Suprapubic skin (tissue), 4 donors: ENCODE results near the gene ZDHHC16. TPM values are rescaled to one million over a fixed set of nuclear protein-coding genes. Genes with fewer than 3 reads are reported as not detected.
A peak's percentile ranks its signal among the peaks of the same experiment; 100 is the strongest.
"Not testable (repeated sequence)": the region's sequence is repeated elsewhere in the genome, so short reads cannot be mapped to it uniquely, and the experiment has no call there.

Experiments
- DNase-seq, 2 donors: peaks; one replicate each; pipeline ENCODE4 v3.0.0-alpha.2; 2019; ENCODE audit warnings: low spot score in 2 of 2
- H3K27ac ChIP-seq: fragments of 200-600 bp; sonication (generic); one replicate; pipeline ENCODE4 v1.5.1; 2019
- H3K27me3 ChIP-seq: fragments of 200-600 bp; sonication (generic); one replicate; pipeline ENCODE4 v1.5.1; 2019
- H3K36me3 ChIP-seq: fragments of 200-600 bp; sonication (generic); one replicate; pipeline ENCODE4 v1.5.1; 2019
- H3K4me1 ChIP-seq: fragments of 200-600 bp; sonication (generic); one replicate; pipeline ENCODE4 v1.5.1; 2019
- H3K4me3 ChIP-seq: fragments of 200-600 bp; sonication (generic); one replicate; pipeline ENCODE4 v1.5.1; 2019; ENCODE audit warnings: mild to moderate bottlenecking
- H3K9me3 ChIP-seq: fragments of 200-600 bp; sonication (generic); one replicate; pipeline ENCODE4 v1.5.1; 2019
- EP300 ChIP-seq: sonication (generic); formaldehyde crosslinking; IDR thresholded peaks from one replicate; pipeline ENCODE4 v1.6.1; 2017; ENCODE audit warnings: antibody characterized with exemption
- POLR2A ChIP-seq, 2 donors: fragments of 450-650 bp; IDR thresholded peaks; one replicate each; pipeline ENCODE4 v1.6.1; 2017; ENCODE audit warnings: antibody characterized with exemption in 2 of 2, mild to moderate bottlenecking in 2 of 2, moderate library complexity in 2 of 2
- POLR2AphosphoS5 ChIP-seq, 3 donors: sonication (generic); formaldehyde crosslinking; IDR thresholded peaks; one replicate each; pipeline ENCODE4 v1.6.1; 2017; ENCODE audit warnings: antibody characterized with exemption in 3 of 3
- WGBS: methylation state at CpG from one replicate; pipeline ENCODE4 v1.1.5; 2018; 5-methylcytosine and 5-hydroxymethylcytosine counted together
- total RNA-seq, 4 donors: library from RNA; depleted of rRNA; stranded (reverse); fragments of >200 nt; gene quantifications; one replicate each; pipeline ENCODE4 v1.1.0, GENCODE V29; 2016
- TF ChIP-seq, protein P1 (sequence below), 2 donors: fragments of 200-600 bp in 1 of 2; fragments of 450-650 bp in 1 of 2; sonication (generic) in 1 of 2; IDR thresholded peaks; one replicate each; pipeline ENCODE4 v1.5.1; 2016 to 2019; ENCODE audit warnings: antibody characterized with exemption in 2 of 2, mild to moderate bottlenecking in 1 of 2, moderate library complexity in 1 of 2

Gene ZDHHC16
- total RNA-seq, 4 donors from 2014 or later = 24.5 to 35.8 (median 28.2) TPM

DNA sequence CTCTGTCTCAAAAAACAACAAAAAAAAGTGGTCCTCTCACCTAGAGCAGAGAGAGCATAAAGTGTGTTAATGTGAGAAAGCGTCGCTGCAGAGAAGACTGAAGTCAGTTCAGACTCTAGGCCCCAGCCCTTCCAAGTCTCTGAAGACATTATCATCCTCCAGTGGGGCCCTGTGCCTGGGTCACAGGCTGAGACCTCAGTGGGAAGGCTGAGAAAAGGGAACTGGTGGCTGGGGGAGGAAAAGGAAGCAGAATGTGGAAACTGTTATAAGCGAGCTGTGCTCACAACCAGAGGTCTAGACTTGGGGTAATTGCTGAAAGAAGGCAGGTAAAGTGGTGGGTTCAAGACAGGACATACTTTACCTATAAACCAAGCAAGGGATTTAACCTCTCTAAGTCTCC is 39.9 kb upstream of the ZDHHC16 start:
- Histone ChIP-seq H3K9me3 (no peaks in the 10 kb centered on the region), H3K36me3 (no peaks in the 10 kb centered on the region), H3K4me3 (no peak overlapping the region), H3K4me1 (peaks cover 31% of the 10 kb centered on the region), H3K27me3 (no peaks in the 10 kb centered on the region), H3K27ac (no peak overlapping the region)
- TF ChIP-seq POLR2A (IDR thresholded peaks at IDR 0.05) (no peak), EP300 (no peak), POLR2AphosphoS5 (IDR thresholded peaks at IDR 0.05) (no peak)
- TF ChIP-seq, protein P1, sequence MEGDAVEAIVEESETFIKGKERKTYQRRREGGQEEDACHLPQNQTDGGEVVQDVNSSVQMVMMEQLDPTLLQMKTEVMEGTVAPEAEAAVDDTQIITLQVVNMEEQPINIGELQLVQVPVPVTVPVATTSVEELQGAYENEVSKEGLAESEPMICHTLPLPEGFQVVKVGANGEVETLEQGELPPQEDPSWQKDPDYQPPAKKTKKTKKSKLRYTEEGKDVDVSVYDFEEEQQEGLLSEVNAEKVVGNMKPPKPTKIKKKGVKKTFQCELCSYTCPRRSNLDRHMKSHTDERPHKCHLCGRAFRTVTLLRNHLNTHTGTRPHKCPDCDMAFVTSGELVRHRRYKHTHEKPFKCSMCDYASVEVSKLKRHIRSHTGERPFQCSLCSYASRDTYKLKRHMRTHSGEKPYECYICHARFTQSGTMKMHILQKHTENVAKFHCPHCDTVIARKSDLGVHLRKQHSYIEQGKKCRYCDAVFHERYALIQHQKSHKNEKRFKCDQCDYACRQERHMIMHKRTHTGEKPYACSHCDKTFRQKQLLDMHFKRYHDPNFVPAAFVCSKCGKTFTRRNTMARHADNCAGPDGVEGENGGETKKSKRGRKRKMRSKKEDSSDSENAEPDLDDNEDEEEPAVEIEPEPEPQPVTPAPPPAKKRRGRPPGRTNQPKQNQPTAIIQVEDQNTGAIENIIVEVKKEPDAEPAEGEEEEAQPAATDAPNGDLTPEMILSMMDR (IDR thresholded peaks at IDR 0.05) = no peak
- WGBS = 81% methylated on average over 3 of the region's 3 CpGs
- no peak for DNase-seq

DNA sequence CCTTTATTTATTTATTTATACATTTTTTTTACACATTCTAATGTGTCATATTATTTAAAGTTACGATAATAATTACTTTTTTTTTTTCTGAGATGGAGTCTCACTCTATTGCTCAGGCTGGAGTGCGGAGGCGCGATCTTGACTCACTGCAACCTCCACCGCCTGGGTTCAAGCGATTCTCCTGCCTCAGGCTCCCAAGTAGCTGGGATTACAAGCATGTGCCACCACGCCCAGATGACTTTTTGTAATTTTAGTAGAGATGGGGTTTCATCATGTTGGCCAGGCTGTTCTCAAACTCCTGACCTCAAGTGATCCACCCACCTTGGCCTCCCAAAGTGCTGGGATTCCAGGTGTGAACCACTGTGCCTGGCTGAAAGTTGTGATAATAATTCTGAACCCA is 39.5 kb upstream of the ZDHHC16 start:
- H3K27me3 ChIP-seq, H3K4me3 ChIP-seq, H3K36me3 ChIP-seq, H3K9me3 ChIP-seq, DNase-seq: not testable (repeated sequence)
- WGBS = 76% methylated on average over 7 of the region's 7 CpGs
- H3K4me1 ChIP-seq = peaks cover 31% of the 10 kb centered on the region
- H3K27ac ChIP-seq = peak overlapping the region; percentile 69

DNA sequence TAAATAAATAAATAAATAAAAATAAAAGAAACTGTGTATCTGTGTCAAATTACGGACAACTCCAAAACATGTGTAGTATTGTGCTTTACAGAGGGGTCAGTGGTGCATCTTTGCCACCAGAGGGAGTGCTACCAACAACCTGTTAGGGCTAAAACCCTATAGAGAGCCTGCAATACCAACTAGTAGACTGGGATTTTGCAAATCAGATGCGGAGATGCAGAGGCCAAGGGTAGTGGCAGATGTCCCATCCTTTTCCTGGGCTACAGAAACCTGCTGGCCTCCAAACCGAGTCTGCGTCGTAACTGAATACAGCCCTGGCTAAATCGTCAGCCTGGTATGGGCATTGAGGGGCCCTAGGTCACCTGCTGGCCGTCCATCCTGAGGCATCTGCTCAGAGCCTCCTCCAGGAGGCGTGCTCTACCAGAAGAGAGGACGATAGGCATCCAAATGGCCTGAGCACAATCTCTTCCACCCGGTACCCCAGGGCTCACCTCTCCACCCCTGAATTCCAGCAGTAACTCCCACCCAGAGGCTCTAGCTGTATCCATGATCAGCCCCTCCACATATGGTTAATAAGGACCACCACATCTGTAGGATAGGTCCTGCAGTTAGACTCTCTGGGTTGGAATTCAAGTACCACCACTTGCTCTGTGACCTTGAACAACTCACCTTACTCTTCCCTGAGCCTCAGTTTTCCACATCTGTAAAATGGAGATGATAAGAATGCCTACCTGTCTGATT is 38.6 kb upstream of the ZDHHC16 start:
- 4% methylated on average over 8 of the region's 10 CpGs for WGBS
- DNase-seq = no peak
- TF ChIP-seq EP300 = no peak
- TF ChIP-seq, protein P1 (IDR thresholded peaks at IDR 0.05) = peak; percentile 40 to 79
- TF ChIP-seq POLR2A (IDR thresholded peaks at IDR 0.05) = no peak
- no peak for TF ChIP-seq POLR2AphosphoS5 (IDR thresholded peaks at IDR 0.05)
- no peaks in the 10 kb centered on the region for H3K36me3 ChIP-seq
- peaks cover 28% of the 10 kb centered on the region for H3K4me1 ChIP-seq
- H3K27ac ChIP-seq = peak overlapping the region; percentile 69
- no peaks in the 10 kb centered on the region for H3K27me3 ChIP-seq
- no peaks in the 10 kb centered on the region for H3K9me3 ChIP-seq
- no peak overlapping the region for H3K4me3 ChIP-seq

DNA sequence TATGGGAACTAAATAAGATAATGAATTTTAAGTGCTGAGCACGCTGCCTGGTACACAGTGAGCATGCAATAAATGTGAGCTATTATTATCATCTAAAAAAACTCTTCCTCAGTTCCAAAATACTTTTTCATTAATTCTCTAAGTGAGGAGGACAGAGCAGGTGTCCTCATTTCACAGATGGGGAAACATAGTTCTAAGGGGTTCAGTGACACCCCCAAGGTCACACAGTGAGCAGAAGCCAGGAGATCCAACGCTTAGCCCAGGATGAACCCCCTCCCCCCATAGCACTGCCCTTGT is 38.1 kb upstream of the ZDHHC16 start:
- Histone ChIP-seq H3K4me1 (peaks cover 30% of the 10 kb centered on the region), H3K27me3 (no peaks in the 10 kb centered on the region), H3K27ac (peak overlapping the region; percentile 69), H3K36me3 (no peaks in the 10 kb centered on the region), H3K9me3 (no peaks in the 10 kb centered on the region), H3K4me3 (no peak overlapping the region)
- DNase-seq = no peak
- TF ChIP-seq POLR2A (IDR thresholded peaks at IDR 0.05) (no peak), EP300 (no peak), POLR2AphosphoS5 (IDR thresholded peaks at IDR 0.05) (no peak)
- TF ChIP-seq, protein P1 (IDR thresholded peaks at IDR 0.05) = no peak
- 72% methylated on average over 2 of the region's 2 CpGs for WGBS

DNA sequence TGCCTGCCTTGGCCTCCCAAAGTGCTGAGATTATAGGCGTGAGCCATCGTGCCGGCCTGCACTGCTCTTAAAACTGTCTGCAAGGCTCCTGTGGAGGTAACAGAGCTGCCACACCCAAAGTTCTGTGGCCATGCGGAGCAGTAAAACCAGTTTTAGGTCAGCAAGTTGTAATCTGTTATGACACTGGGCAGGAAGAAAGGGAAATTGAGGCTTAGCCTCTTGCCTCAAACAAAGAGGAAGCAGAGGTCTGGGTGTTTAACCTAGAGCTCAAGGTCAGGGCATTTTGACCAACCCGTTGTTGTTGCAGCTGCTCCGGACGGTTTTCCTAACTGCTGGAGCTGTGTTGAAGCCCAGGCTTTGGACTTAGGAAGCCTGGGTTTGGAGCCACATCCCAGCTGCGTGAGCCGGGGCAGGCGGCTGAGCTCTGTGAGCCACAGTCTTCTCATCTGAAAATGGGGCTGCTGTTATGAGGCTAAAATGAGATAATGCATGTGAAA is 37.4 kb upstream of the ZDHHC16 start:
- H3K36me3 ChIP-seq = no peaks in the 10 kb centered on the region
- DNase-seq = no peak
- TF ChIP-seq, protein P1 (IDR thresholded peaks at IDR 0.05) = no peak
- TF ChIP-seq POLR2A (IDR thresholded peaks at IDR 0.05) (no peak), POLR2AphosphoS5 (IDR thresholded peaks at IDR 0.05) (no peak), EP300 (no peak)
- peak overlapping the region; percentile 69 for H3K27ac ChIP-seq
- H3K4me1 ChIP-seq = peaks cover 37% of the 10 kb centered on the region
- H3K27me3 ChIP-seq = no peaks in the 10 kb centered on the region
- H3K4me3 ChIP-seq = no peak overlapping the region
- H3K9me3 ChIP-seq = no peaks in the 10 kb centered on the region
- WGBS = 56% methylated on average over 10 of the region's 10 CpGs
